HG02610 (cell line): ENCODE results near the gene DCAF12L2.
"Not testable (repeated sequence)": the region's sequence is repeated elsewhere in the genome, so short reads cannot be mapped to it uniquely, and the experiment has no call there.

Experiments
- ATAC-seq: cut with Tn5 transposase; IDR thresholded peaks from one replicate; pipeline ENCODE4 v1.9.1; 2021; ENCODE audit warnings: mild to moderate bottlenecking, moderate library complexity; ENCODE audit not compliant: unreplicated experiment

Gene DCAF12L2

DNA sequence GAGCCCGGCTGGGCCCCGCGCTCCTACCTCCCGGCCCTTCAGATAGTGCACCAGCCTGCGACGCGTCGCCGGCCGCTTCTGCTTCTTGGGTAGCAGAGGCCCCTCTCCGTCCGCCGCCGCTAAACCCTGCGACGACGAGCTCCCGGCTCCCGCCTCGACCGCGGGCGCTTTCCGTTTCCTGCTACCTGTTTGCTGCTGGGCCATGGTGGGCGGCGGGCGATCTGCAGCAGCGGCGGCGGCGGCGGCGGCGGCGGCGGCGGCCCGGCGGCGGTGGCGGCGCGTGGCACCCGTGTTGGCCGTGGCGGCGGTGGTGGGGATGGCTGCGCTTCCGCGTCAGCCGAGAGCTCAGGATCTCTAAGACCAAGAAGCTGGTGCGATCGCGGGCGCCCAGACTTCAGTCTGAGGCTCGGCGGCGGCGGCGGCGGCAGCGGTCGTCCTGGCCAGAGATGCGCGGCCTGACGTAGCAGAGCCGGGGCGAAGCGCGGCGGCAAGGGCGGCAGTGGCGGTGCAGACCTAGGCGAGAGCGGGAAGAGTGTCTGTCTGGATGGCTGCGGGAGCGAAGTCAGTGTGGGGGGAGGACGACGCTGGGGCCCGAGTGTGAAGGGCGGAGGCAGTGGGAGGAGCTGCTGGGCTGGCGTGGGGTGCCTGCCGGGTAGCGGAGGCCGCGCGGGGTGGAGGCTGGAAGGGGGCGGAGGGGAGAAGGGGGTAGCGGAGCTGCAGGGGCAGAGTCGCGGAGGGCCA is at the start of gene DCAF12L2:
Gene DCAF12L2, minus strand, starts transcription at position 569 of the 741 bp plus-strand sequence. Its CDS starts 365 bp downstream, at position 204.
- ATAC-seq, result no peak

DNA sequence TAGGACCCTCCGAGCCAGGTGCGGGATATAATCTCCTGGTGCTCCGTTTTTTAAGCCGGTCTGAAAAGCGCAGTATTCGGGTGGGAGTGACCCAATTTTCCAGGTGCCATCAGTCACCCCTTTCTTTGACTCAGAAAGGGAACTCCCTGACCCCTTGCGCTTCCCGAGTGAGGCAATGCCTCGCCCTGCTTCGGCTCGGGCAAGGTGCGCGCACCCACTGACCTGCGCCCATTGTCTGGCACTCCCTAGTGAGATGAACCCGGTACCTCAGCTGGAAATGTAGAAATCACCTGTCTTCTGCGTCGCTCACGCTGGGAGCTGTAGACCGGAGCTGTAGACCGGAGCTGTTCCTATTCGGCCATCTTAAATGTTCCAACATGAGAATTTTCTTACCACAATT is 24.8 kb upstream of the DCAF12L2 start:
- ATAC-seq, result not testable (repeated sequence)

DNA sequence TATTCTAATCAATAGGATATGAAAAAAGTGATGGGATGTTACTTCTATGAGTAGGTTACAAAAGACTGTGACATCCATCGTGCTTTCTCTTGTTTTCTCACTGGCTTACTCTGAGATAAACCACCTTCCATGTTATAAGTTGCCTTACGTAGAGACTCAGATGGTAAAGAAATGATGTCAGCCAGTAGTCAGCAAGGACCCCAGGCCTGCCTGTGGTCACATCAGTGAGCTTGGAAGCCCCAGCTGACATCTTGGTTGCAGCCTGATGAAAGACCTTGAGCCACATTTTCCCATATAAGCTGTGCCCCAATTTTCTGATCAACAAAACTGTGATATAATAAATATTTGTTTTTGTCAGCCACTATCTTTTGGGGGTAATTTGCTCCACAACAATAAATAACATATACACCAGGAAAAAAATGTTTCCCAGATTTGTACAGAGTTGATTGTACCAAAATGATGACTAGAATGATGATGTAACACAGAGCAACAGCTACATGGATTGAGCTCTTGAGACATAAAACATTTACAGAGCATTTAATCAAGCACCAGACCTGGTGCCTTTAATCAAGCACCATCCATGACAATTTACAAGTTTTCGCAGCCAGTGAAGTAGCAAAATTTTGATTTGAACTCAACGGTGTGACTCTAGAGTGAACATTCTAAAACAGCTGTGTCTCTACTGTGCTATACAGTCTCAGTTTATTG is 11.2 kb upstream of the DCAF12L2 start:
- ATAC-seq, result no peak

DNA sequence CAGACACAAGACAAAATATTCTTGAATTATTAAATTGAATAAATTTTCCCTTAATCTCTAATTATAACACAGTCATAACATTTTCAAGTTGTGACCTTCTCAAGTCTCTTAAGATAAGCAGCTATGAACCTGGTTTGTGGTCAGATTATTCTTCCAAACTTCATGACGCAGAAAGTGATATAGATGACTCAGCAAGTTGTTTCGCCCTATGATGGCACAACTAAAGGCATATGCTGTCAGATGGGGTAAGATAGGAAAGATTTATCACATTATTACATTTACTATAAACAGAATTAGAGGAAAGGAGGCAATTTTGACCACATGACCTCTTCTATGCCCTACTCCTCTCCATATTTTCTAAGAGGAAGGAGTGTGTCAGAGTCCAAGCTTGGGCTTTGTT is 4.6 kb upstream of the DCAF12L2 start:
- ATAC-seq, result no peak

DNA sequence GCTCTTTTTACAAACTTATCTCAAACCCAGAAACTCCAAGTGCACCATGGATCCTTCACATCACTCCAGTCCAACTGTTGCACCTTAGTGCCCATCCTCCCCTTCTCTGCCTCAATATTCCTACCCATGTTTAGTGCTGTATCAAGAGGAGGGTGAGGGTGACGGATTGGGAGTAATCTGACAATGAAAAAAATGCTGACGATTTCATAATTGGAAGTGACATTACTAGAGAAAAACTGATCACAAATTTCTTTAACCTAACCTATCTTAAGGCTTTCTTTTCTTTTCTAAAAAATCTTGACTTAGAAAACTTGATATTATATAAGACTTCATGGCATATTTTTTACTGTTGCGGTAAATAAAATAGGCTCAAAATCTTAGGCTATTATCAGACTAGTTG is 1.5 kb upstream of the DCAF12L2 start:
- no peak for ATAC-seq

DNA sequence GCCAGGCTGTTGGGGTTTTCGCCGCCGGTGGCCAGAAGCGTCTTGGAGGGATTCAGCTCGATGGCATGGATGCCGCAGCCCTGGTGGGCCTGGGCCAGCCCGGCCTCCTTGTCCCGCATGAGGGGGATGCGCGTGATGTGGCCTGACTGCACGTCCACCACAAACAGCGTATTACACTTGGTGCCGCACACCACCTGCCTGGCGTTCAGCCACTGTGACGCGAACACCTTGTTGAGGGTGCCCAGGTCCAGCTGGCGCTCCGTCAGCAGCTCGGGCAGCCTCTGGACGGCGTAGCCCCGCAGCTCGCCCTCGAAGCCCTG is 728 bp downstream of the DCAF12L2 start:
- no peak for ATAC-seq

DNA sequence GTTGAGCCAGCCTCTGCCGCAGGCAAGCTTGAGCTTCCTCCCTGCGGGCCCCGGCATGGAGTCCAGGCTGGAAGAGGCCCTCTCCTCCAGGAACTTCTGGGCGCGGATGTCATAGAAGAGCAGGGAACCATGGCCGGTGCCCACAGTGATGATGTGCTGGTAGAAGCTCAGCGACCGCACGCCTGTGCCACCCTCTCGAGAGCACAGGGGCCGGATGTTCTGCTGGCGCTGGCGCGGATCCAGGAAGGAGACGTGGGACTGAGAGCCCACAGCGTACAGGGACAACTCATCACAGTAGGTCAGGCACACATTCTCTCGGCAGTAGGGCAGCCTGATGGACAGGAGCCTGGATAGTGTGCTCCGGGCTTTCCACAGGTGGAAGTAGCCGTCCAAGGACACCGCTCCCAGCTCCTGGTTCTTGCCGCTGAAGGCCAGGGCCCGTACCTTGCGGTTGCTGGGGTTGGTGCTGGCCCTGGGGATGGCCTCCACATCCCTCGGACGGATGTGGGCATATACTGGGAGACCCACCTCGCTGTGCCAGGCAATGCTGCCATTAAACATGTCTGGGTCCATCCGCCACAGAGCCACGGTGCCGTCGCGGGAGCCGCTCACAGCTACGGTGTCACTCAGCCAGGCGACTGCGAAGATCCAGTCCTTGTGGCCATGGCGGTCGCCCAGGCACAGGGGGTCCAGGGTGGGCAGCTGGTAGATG is 1.2 kb downstream of the DCAF12L2 start:
- ATAC-seq, result no peak

DNA sequence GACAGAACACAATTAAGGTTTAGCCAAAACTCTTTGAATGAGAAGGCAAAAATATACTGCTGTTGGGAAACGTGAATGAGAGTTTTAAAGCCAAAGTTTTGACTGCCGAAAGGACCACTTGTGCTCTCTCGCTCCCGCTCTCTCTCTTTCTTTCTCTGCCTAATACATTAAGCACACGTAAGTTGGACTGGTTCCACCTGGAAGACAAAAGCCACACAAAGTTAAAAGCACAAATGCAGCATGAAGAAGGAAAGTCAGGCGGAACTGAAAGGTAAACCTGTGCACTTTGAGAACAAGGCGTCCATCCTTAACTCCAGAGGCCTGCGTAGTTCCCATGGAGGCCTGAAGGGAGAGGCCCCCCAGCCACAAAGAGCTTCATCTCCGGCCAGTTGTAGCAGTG is 1.9 kb downstream of the DCAF12L2 start:
- no peak for ATAC-seq

DNA sequence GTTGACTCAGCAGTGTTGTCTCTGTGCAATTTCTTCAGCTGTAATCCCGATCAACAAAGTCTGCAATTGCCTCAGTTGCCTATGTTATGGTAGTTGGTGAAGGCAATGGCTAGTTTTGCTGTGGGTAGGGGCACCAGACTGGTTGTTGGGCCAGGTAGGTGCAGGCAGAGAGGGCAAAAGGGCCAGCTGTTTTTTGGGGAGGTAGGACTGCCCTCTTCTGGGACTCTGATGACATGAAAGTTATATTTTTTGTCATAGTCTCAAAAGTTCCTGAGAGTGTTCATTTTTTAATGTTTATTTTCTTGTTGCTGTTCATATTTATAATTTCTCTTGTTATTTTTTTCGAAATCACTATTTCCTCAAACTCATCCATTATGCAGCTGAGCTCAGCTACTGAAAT is 25.1 kb downstream of the DCAF12L2 start:
- ATAC-seq, result no peak

DNA sequence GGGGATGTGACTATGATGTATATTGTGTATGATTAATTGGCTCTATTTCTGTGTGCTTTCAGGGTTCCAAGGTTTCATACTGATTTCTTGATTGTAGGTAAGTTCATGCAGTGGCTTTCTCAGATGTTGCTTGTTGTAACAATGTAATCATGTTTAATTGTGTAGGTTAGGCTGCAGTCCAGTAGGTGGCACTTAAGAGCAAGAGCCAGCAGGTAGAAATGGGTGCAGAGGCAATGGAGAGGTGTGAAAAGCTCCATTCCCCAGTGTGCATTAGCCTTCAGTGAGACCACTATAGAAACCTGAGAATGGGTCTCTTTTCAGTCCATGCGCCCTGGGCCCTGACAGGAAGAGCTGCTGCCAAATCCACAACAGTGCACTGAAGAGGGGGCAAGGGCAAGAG is 28.2 kb downstream of the DCAF12L2 start:
- ATAC-seq, result no peak

DNA sequence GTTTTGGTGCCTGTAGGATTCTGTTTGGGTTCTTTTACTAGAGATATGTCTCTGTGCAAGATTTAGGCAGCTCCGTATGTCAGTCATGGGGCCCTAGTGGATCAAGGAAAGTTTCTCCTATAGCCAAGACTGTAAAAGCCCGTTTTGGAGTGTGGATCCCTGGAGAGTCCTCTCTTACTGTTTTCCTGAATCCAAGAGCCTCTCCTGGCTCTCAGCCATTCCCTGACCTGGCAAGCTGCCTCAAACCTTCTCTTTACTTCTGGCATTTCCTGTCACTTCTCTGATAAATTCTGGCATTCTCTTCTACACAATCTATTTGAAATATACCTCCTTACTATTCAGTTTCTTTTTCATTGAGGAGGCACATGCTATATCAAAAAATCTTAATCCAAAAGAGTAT is 41.4 kb downstream of the DCAF12L2 start:
- no peak for ATAC-seq
